RWPE1 (cell line): ENCODE measurements around the gene NADSYN1.
A peak's percentile ranks its signal among the peaks of the same experiment; 100 is the strongest.

Experiments used
- CTCF ChIA-PET: fragments of 350-600 bp; sonication (Branson Sonifier 250); formaldehyde crosslinking; extraction: SDS; loops from one replicate; lab custom pipeline; 2021; lab: Yijun Ruan, JAX
- POLR2A ChIA-PET: fragments of 400-600 bp; formaldehyde crosslinking; extraction: SDS; loops from one replicate; lab custom pipeline; 2020; ENCODE audit warnings: antibody characterized with exemption; ENCODE audit not compliant: low non-redundant PET; lab: Yijun Ruan, JAX
- DNase-seq: peaks from one replicate; pipeline ENCODE4 v3.0.0; 2012; ENCODE audit warnings: low spot score
- H3K27ac ChIP-seq: fragments of 450-650 bp; 2 replicates; pipeline ENCODE4 v1.5.1; 2017
- TF ChIP-seq, protein P1 (sequence below): fragments of 450-650 bp; conservative IDR thresholded peaks from 2 replicates; pipeline ENCODE4 v1.5.1; 2017; ENCODE audit warnings: low read depth, mild to moderate bottlenecking

NADSYN1 gene

DNA sequence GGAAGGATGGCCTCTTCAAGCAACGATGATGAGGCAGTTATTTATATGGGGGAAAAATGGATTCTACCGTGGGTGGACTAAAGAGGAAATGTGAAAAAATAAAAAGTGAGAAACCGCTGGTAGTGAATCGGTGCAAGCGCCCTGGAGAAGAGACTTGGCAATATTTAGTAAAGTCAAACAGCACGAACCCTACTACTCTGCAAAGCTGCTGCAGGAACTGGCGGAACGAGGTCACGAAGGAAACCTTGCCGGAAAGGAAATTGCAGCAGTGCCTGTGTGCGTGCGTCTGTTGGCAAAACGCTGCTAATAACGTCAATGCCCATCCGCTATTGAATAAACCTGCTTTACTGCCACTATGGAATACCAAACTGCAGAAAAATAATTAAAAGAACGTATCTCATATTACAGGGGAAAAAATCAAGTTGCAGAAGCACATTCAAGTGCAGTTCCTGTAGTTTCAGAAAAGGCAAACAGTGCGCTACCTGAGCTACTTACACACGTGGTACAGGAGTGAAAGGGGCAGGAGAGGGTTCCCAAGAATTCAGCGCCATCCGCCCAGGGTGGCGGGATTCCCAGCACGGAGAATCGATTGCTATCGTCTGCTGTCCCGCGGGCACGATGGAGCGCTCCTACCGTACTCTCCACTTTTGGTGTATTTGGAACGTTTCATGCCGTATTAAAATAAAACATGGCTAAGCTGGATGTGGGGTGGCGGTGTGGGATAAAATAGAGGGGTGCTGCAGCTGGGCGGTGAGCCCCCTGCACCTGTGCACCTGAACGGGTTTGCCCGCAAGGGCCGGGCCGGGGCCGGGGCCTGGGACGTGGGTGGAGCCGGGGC lies 585 bp upstream of the NADSYN1 start:
- POLR2A ChIA-PET: interaction anchor here (0.6 to 1.1 kb wide), 2 partner anchors 17 to 1047 kb away, joined by 3 to 4 read pairs; no protein-coding TSS in a partner anchor
- TF ChIP-seq, protein P1, sequence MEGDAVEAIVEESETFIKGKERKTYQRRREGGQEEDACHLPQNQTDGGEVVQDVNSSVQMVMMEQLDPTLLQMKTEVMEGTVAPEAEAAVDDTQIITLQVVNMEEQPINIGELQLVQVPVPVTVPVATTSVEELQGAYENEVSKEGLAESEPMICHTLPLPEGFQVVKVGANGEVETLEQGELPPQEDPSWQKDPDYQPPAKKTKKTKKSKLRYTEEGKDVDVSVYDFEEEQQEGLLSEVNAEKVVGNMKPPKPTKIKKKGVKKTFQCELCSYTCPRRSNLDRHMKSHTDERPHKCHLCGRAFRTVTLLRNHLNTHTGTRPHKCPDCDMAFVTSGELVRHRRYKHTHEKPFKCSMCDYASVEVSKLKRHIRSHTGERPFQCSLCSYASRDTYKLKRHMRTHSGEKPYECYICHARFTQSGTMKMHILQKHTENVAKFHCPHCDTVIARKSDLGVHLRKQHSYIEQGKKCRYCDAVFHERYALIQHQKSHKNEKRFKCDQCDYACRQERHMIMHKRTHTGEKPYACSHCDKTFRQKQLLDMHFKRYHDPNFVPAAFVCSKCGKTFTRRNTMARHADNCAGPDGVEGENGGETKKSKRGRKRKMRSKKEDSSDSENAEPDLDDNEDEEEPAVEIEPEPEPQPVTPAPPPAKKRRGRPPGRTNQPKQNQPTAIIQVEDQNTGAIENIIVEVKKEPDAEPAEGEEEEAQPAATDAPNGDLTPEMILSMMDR: no peak
- CTCF ChIA-PET: interaction anchor here (0.5 to 0.7 kb wide), 3 partner anchors 141 to 647 kb away, joined by 3 to 5 read pairs (median 4); no protein-coding TSS in a partner anchor
- no peak for DNase-seq
- H3K27ac ChIP-seq: peak overlapping the region; percentile 76

DNA sequence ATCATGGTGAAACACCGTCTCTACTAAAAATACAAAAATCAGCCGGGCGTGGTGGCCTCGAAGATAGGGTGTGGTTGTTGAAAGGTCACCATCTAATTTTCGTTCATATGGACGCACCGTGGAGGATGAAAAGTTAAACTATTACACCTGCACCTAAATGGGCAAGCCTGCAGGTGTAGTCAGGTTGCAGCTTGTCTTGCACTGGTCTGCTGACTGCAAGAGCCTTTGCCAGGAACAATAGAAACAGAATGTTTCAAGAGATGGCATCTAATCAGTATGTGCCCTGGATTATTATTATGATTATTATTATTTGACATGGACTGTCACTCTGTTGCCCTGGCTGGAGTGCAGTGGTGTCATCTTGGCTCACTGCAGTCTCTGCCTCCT lies 908 bp downstream of the NADSYN1 start:
- peak overlapping the region; percentile 76 for H3K27ac ChIP-seq
- TF ChIP-seq, protein P1: no peak
- ChIA-PET POLR2A (no interaction called here), CTCF (interaction anchor here (0.6 kb wide), 1 partner anchor 628 kb away, joined by 3 read pairs; no protein-coding TSS in a partner anchor)
- DNase-seq: no peak

DNA sequence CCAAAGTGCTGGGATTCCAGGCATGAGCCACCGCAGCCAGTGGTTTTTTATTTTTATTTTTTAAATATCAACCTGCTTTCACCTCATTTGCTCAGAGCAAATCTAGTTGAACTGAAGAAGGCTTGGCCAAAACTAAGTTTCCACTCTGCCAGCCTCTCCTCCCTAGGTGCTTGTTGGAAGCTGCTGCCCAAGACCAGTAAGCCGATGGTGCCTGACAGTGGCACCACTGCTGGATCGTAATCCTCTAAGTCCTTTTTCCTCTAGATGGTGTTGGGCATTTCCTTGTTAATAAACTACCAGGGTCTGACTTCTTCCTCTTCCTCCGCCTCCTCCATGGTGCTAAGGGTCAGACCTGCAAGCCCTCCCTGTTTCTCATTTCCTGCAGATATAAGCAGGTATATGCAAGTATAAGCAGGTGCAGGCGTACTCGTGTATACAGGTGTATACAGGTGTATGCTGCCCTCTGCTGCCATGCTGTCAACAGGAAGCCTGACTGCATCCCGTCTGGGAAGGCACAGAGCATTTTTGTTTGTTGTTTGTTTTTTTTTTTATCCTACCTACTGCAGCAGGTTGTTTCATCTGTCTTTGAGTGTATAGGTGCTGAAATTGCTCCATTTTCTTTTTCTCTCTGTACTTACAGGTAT lies 1.6 kb downstream of the NADSYN1 start:
- TF ChIP-seq, protein P1: peak; percentile 21
- DNase-seq: no peak
- POLR2A ChIA-PET: no interaction called here
- peak overlapping the region; percentile 76 for H3K27ac ChIP-seq
- CTCF ChIA-PET: no interaction called here

DNA sequence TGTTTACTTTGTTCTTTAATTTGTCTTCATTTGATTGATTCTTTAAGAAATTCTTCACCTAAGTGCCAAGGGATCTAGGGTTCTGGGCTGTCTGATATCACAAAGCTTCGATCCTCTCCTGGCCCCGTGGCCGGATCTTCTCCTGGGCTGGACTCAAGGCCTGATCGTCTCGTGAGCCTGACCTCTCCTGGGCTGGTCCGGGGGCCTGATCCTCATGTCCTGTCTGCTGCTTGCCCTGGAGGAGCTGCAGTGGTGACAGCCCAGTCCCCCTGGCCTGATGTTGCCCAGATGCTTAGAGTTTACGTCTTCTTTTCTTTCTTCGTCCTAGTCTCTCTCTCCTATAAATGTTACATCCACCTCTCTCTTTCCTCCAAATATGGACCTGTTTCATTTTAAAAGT lies 3.3 kb downstream of the NADSYN1 start:
- DNase-seq: no peak
- TF ChIP-seq, protein P1: no peak
- no peak overlapping the region for H3K27ac ChIP-seq
- POLR2A ChIA-PET: no interaction called here
- CTCF ChIA-PET: no interaction called here

DNA sequence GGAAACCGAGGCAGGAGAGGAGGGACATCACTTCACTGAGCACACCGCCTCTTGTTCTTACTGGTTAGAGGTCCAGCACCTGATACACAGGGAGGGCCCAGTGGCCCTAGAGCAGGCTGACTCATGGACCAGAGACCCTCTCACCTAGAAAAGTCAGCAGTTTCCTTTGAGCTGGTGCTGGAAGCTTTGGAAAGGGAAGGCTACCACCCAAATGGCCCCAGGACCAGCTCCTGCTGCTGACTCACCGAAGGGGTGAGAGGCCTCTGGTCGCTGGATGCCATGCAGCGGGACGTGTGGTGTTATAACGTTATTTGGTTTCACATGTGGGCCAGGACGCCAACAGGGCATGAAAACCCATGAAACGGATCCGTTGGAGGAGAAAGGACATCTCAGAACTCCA lies 3.8 kb downstream of the NADSYN1 start:
- no peak for DNase-seq
- ChIA-PET POLR2A (no interaction called here), CTCF (no interaction called here)
- H3K27ac ChIP-seq: no peak overlapping the region
- TF ChIP-seq, protein P1: no peak
